ENCODE results near the gene SCFD1.

- TF ChIP-seq GATA2 (IDR thresholded peaks at IDR 0.05; ENCODE audit: low read depth, low read length) (peak; percentile 75), GATA3 (IDR thresholded peaks at IDR 0.05; ENCODE audit: low read depth, low read length) (0 out of 2 replicates have a peak, but pooled peaks have one; percentile 13)
Observed at GRCh38 chr14:30621940-30622830, at the start of gene SCFD1.

Measured in SH-SY5Y (cell line).